H1 (cell line): Measurements from ENCODE around the gene KCNH5. TPM values are rescaled to one million over a fixed set of nuclear protein-coding genes. Genes with fewer than 3 reads are reported as not detected.

Source experiments
- CTCF ChIA-PET: fragments of 300-600 bp; sonication (Branson Sonifier 250); formaldehyde crosslinking; loops from one replicate; lab custom pipeline; 2021; ENCODE audit not compliant: partially characterized antibody; lab: Charles Lee
- POLR2A ChIA-PET: fragments of 300-600 bp; sonication (Branson Sonifier 250); formaldehyde crosslinking; loops from one replicate; lab custom pipeline; 2021; ENCODE audit warnings: inconsistent platforms; ENCODE audit not compliant: partially characterized antibody; lab: Charles Lee
- DNase-seq, 2 experiments: peaks; one replicate each; pipeline versions ENCODE4 v3.0.0 to v3.0.0-alpha.2; 2010 to 2022; ENCODE audit warnings: low spot score in 2 of 2, low read depth in 1 of 2, mixed read lengths in 1 of 2
- FAIRE-seq: peaks from 2 replicates; lab custom pipeline; 2011; peaks lifted over from hg19 to GRCh38; lab: Jason Lieb, UNC
- H2AFZ ChIP-seq: 2 replicates; pipeline ENCODE4 v1.8.1; 2012; ENCODE audit warnings: low read length, inconsistent platforms
- H2AK5ac ChIP-seq: 2 replicates; pipeline ENCODE4 v1.6.1; 2013; ENCODE audit warnings: low read depth, low read length
- H2BK120ac ChIP-seq: replicated peaks from 2 replicates; pipeline ENCODE3; 2013; ENCODE audit warnings: low read depth, low read length, inconsistent platforms
- H2BK12ac ChIP-seq: 2 replicates; pipeline ENCODE4 v1.6.1; 2013; ENCODE audit warnings: low read depth, low read length
- H2BK15ac ChIP-seq: 2 replicates; pipeline ENCODE4 v1.6.1; 2013; ENCODE audit warnings: low read length
- H2BK20ac ChIP-seq: 2 replicates; pipeline ENCODE4 v1.6.1; 2013; ENCODE audit warnings: low read length
- H2BK5ac ChIP-seq: 2 replicates; pipeline ENCODE4 v1.6.1; 2013; ENCODE audit warnings: low read depth, low read length
- H3K14ac ChIP-seq: 2 replicates; pipeline ENCODE4 v1.6.1; 2013; ENCODE audit warnings: inconsistent platforms; ENCODE audit not compliant: insufficient read length
- H3K18ac ChIP-seq: 2 replicates; pipeline ENCODE4 v1.6.1; 2013; ENCODE audit warnings: low read length; ENCODE audit errors: extremely low read depth
- H3K23ac ChIP-seq: 2 replicates; pipeline ENCODE4 v1.6.1; 2013; ENCODE audit warnings: inconsistent platforms; ENCODE audit not compliant: insufficient read length
- H3K23me2 ChIP-seq: 2 replicates; pipeline ENCODE4 v1.6.1; 2013; ENCODE audit warnings: low read depth, low read length
- H3K27ac ChIP-seq: 2 replicates; pipeline ENCODE4 v1.6.1; 2011; ENCODE audit warnings: low read depth, low read length, inconsistent platforms
- H3K27me3 ChIP-seq, 4 experiments: replicated peaks in 1 of 4; 1 replicate in 1 of 4; 2 replicates in 3 of 4; pipeline versions ENCODE4 v1.6.1 to v1.8.1; 2011 to 2013; ENCODE audit warnings: low read length in 3 of 4, mild to moderate bottlenecking in 3 of 4, inconsistent platforms in 2 of 4, mixed read lengths in 2 of 4, moderate library complexity in 1 of 4; ENCODE audit not compliant: control insufficient read depth in 3 of 4, insufficient read depth in 3 of 4; ENCODE audit errors: extremely low read depth in 1 of 4
- H3K36me3 ChIP-seq, 4 experiments: 2 replicates each; pipeline versions ENCODE4 v1.6.1 to v1.8.1; 2011 to 2013; ENCODE audit warnings: mild to moderate bottlenecking in 4 of 4, low read length in 3 of 4, moderate library complexity in 2 of 4, control low read depth in 1 of 4, inconsistent platforms in 1 of 4; ENCODE audit not compliant: insufficient read depth in 4 of 4, control insufficient read depth in 2 of 4
- H3K4ac ChIP-seq: replicated peaks from 2 replicates; pipeline ENCODE3; 2013; ENCODE audit warnings: low read length, low read depth, mixed read lengths, inconsistent platforms; ENCODE audit not compliant: insufficient read length
- H3K4me1 ChIP-seq, 4 experiments: replicated peaks in 1 of 4; 1 replicate in 1 of 4; 2 replicates in 3 of 4; pipeline versions ENCODE4 v1.6.1 to v1.8.1; 2011 to 2013; ENCODE audit warnings: low read length in 3 of 4, inconsistent platforms in 2 of 4, mixed read lengths in 1 of 4; ENCODE audit not compliant: insufficient read depth in 4 of 4, control insufficient read depth in 3 of 4
- H3K4me2 ChIP-seq, 2 experiments: 2 replicates each; pipeline versions ENCODE4 v1.6.1 to v1.8.1; 2011 to 2013; ENCODE audit warnings: low read depth in 2 of 2, low read length in 2 of 2, control low read depth in 1 of 2, inconsistent platforms in 1 of 2, mild to moderate bottlenecking in 1 of 2; ENCODE audit not compliant: insufficient read depth in 1 of 2
- H3K4me3 ChIP-seq, 4 experiments: fragments of 200-600, 300-600 bp in 1 of 4; sonication (generic), shearing (Covaris generic), sonication (Bioruptor Twin) in 1 of 4; 2 replicates each; pipeline versions ENCODE4 v1.5.1 to v1.8.1; 2011 to 2016; ENCODE audit warnings: low read length in 4 of 4, low read depth in 3 of 4, control low read depth in 2 of 4, inconsistent platforms in 2 of 4, mild to moderate bottlenecking in 2 of 4, mixed read lengths in 1 of 4, moderate library complexity in 1 of 4; ENCODE audit not compliant: insufficient read depth in 2 of 4; ENCODE audit errors: extremely low read depth in 1 of 4
- H3K56ac ChIP-seq: replicated peaks from 2 replicates; pipeline ENCODE3; 2013; ENCODE audit warnings: low read depth, mild to moderate bottlenecking, mixed read lengths, low read length, inconsistent platforms; ENCODE audit not compliant: insufficient read length
- H3K79me1 ChIP-seq: 2 replicates; pipeline ENCODE4 v1.6.1; 2013; ENCODE audit warnings: low read depth, low read length, control low read depth
- H3K79me2 ChIP-seq, 2 experiments: 2 replicates each; pipeline versions ENCODE4 v1.6.1 to v1.8.1; 2012 to 2013; ENCODE audit warnings: low read length in 2 of 2, mild to moderate bottlenecking in 2 of 2, inconsistent platforms in 1 of 2; ENCODE audit not compliant: insufficient read depth in 2 of 2, control insufficient read depth in 1 of 2
- H3K9ac ChIP-seq, 4 experiments: replicated peaks in 1 of 4; 1 replicate in 1 of 4; 2 replicates in 3 of 4; pipeline versions ENCODE4 v1.6.1 to v1.8.1; 2011 to 2013; ENCODE audit warnings: low read depth in 3 of 4, low read length in 3 of 4, control low read depth in 2 of 4, mild to moderate bottlenecking in 2 of 4, moderate library complexity in 2 of 4, inconsistent platforms in 1 of 4; ENCODE audit errors: extremely low read depth in 1 of 4
- H3K9me3 ChIP-seq, 2 experiments: 2 replicates each; pipeline versions ENCODE4 v1.6.1 to v1.8.1; 2012 to 2013; ENCODE audit warnings: mild to moderate bottlenecking in 2 of 2, moderate library complexity in 2 of 2, control low read depth in 1 of 2, inconsistent platforms in 1 of 2, low read depth in 1 of 2, low read length in 1 of 2, mixed read lengths in 1 of 2; ENCODE audit not compliant: insufficient read depth in 2 of 2
- H4K20me1 ChIP-seq, 2 experiments: replicated peaks in 1 of 2; 2 replicates each; pipeline versions ENCODE3 to v1.8.1; 2011 to 2013; ENCODE audit warnings: inconsistent platforms in 2 of 2, low read length in 2 of 2, mild to moderate bottlenecking in 1 of 2; ENCODE audit not compliant: insufficient read depth in 2 of 2, control insufficient read depth in 1 of 2
- H4K5ac ChIP-seq: 2 replicates; pipeline ENCODE4 v1.6.1; 2013; ENCODE audit warnings: low read length, low read depth, mixed read lengths, inconsistent platforms; ENCODE audit not compliant: insufficient read length
- H4K8ac ChIP-seq: 2 replicates; pipeline ENCODE4 v1.8.0; 2013; ENCODE audit warnings: mild to moderate bottlenecking, moderate library complexity, low read length, inconsistent platforms; ENCODE audit not compliant: insufficient read depth; ENCODE audit errors: extremely low read depth
- H4K91ac ChIP-seq: replicated peaks from 2 replicates; pipeline ENCODE3; 2013; ENCODE audit warnings: low read length, mixed read lengths, inconsistent platforms; ENCODE audit not compliant: insufficient read length
- CEBPB ChIP-seq: IDR thresholded peaks from 2 replicates; pipeline ENCODE4 v1.6.1; 2012; ENCODE audit warnings: low read depth, low read length
- CHD2 ChIP-seq: IDR thresholded peaks from 2 replicates; pipeline ENCODE4 v1.6.1; 2012; ENCODE audit warnings: low read length, improper control_type of control experiment
- HDAC2 ChIP-seq, 2 experiments: fragments of 300-600 bp in 1 of 2; sonication (generic) in 1 of 2; IDR thresholded peaks; 2 replicates each; pipeline ENCODE4 v1.6.1; 2011 to 2012; ENCODE audit warnings: low read depth in 2 of 2, low read length in 2 of 2, mild to moderate bottlenecking in 2 of 2, moderate library complexity in 2 of 2, borderline replicate concordance in 1 of 2, inconsistent platforms in 1 of 2
- KDM4A ChIP-seq: IDR thresholded peaks from one replicate; pipeline ENCODE4 v1.7.1; 2012; ENCODE audit warnings: low read depth, mild to moderate bottlenecking, moderate library complexity, low read length, inconsistent platforms; ENCODE audit not compliant: severe bottlenecking
- RAD21 ChIP-seq, 2 experiments: IDR thresholded peaks in 1 of 2; conservative IDR thresholded peaks in 1 of 2; 2 replicates each; pipeline ENCODE4 v1.6.1; 2011; ENCODE audit warnings: low read depth in 2 of 2, low read length in 2 of 2, improper control_type of control experiment in 1 of 2, inconsistent platforms in 1 of 2, mild to moderate bottlenecking in 1 of 2, moderate library complexity in 1 of 2
- SP1 ChIP-seq: IDR thresholded peaks from 2 replicates; pipeline ENCODE4 v1.6.1; 2011; ENCODE audit warnings: low read depth, low read length
- WGBS, 2 experiments: shearing (Covaris generic) in 1 of 2; methylation state at CpG; one replicate each; pipeline versions ENCODE4 v1.1.6 to v1.1.7; 2013 to 2015; ENCODE audit warnings: low lambda C conversion rate in 2 of 2, mixed read lengths in 2 of 2, inconsistent platforms in 1 of 2, low coverage in 1 of 2, missing lambda C conversion rate in 1 of 2; ENCODE audit not compliant: insufficient replicate concordance in 2 of 2, insufficient coverage in 1 of 2, insufficient read length in 1 of 2; ENCODE audit errors: extremely low coverage in 1 of 2, missing lambda C conversion rate in 1 of 2; 5-methylcytosine and 5-hydroxymethylcytosine counted together
- polyA plus RNA-seq, 7 experiments: library from polyadenylated mRNA; depleted of rRNA in 3 of 7; stranded (reverse) in 5 of 7; unstranded in 2 of 7; fragments of >200 nt in 5 of 7; fragments of 200-250 nt in 2 of 7; gene quantifications; 1 replicate in 5 of 7; 2 replicates in 1 of 7; 4 replicates in 1 of 7; pipeline versions ENCODE4 v1.2.1 to v1.2.3, GENCODE V29; 2011 to 2013; ENCODE audit warnings: missing spikeins in 2 of 7, mixed read lengths in 2 of 7
- total RNA-seq: library from RNA; stranded (reverse); fragmentation: NEBNext Ultra II Directional; extraction: Animal tissue kit (Norgen Biotek cat#: 25700); gene quantifications from 2 replicates; pipeline ENCODE4 v1.2.1, GENCODE V29; 2021
- TF ChIP-seq, protein P1 (sequence below): IDR thresholded peaks from 2 replicates; pipeline ENCODE4 v1.6.1; 2012; ENCODE audit warnings: low read length, inconsistent platforms

The KCNH5 gene
- total and polyA plus RNA-seq, 2 of the 8 experiments (the other 6 are each of a cell fraction or from before 2014, with no cell fraction given), result 0.24 to 0.50 TPM

GRCh38 chr14:62674563-62675237 lies 370.6 kb downstream of the KCNH5 start:
- H3K4me3 ChIP-seq, result no peak overlapping the region
- H3K36me3 ChIP-seq, result no peaks in the 10 kb centered on the region
- no peak overlapping the region for H2AFZ ChIP-seq
- no peaks in the 10 kb centered on the region for H3K27me3 ChIP-seq
- H3K23me2 ChIP-seq, result no peaks in the 10 kb centered on the region
- H4K91ac ChIP-seq, result no peak overlapping the region
- no peaks in the 10 kb centered on the region for H3K9me3 ChIP-seq
- H3K23ac ChIP-seq, result no peak overlapping the region
- no peaks in the 10 kb centered on the region for H4K20me1 ChIP-seq
- H4K8ac ChIP-seq, result no peak overlapping the region
- TF ChIP-seq HDAC2 (IDR thresholded peaks at IDR 0.05; ENCODE audit: borderline replicate concordance in 1 of 2, low read depth in 2 of 2, low read length in 2 of 2), result no peak
- TF ChIP-seq RAD21 (IDR thresholded peaks at IDR 0.05 in 1 of 2, conservative IDR thresholded peaks at IDR 0.05 in 1 of 2; ENCODE audit: low read depth in 2 of 2, low read length in 2 of 2), result no peak
- TF ChIP-seq, protein P1, sequence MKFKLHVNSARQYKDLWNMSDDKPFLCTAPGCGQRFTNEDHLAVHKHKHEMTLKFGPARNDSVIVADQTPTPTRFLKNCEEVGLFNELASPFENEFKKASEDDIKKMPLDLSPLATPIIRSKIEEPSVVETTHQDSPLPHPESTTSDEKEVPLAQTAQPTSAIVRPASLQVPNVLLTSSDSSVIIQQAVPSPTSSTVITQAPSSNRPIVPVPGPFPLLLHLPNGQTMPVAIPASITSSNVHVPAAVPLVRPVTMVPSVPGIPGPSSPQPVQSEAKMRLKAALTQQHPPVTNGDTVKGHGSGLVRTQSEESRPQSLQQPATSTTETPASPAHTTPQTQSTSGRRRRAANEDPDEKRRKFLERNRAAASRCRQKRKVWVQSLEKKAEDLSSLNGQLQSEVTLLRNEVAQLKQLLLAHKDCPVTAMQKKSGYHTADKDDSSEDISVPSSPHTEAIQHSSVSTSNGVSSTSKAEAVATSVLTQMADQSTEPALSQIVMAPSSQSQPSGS, result no peak
- TF ChIP-seq CEBPB, result 0 out of 2 replicates have a peak, but pooled peaks have one; percentile 22
- TF ChIP-seq KDM4A, result no peak
- TF ChIP-seq SP1, result no peak
- no peak for TF ChIP-seq CHD2
- H2AK5ac ChIP-seq, result no peak overlapping the region
- H2BK5ac ChIP-seq, result no peak overlapping the region
- H3K4me2 ChIP-seq, result no peak overlapping the region
- ChIA-PET POLR2A (no interaction called here), CTCF (interaction anchor here (1.0 kb wide), 1 partner anchor 495 kb away, joined by 3 read pairs; no protein-coding TSS in a partner anchor)
- no peak overlapping the region for H3K4ac ChIP-seq
- H3K9ac ChIP-seq, result no peak overlapping the region
- no peaks in the 10 kb centered on the region for H3K4me1 ChIP-seq
- H3K56ac ChIP-seq, result no peak overlapping the region
- H2BK20ac ChIP-seq, result no peak overlapping the region
- FAIRE-seq (no peak), DNase-seq (no peak)
- no peak overlapping the region for H2BK15ac ChIP-seq
- no peak overlapping the region for H3K18ac ChIP-seq
- no peak overlapping the region for H2BK12ac ChIP-seq
- H4K5ac ChIP-seq, result no peak overlapping the region
- no peak overlapping the region for H3K14ac ChIP-seq
- no peaks in the 10 kb centered on the region for H3K79me2 ChIP-seq
- H3K27ac ChIP-seq, result no peak overlapping the region
- WGBS, 2 experiments, result 90% methylated on average over 4 of the region's 4 CpGs; no CpG with 5 or more reads in 1 of the 2 experiments
- no peaks in the 10 kb centered on the region for H3K79me1 ChIP-seq
- no peak overlapping the region for H2BK120ac ChIP-seq
